Mesendoderm (in vitro differentiated cells): ENCODE results near the gene SPI1.

Experiments used
- DNase-seq: peaks from one replicate; pipeline ENCODE4 v3.0.0; 2013
- H2AK5ac ChIP-seq: 2 replicates; pipeline ENCODE4 v1.6.1; 2013; ENCODE audit warnings: low read length, inconsistent platforms
- H2BK120ac ChIP-seq: 2 replicates; pipeline ENCODE4 v1.6.1; 2013; ENCODE audit warnings: low read depth, mild to moderate bottlenecking, low read length, moderate library complexity, mixed read lengths
- H2BK15ac ChIP-seq: replicated peaks from 2 replicates; pipeline ENCODE4 v1.6.1; 2013; ENCODE audit warnings: low read depth, mild to moderate bottlenecking, moderate library complexity
- H2BK5ac ChIP-seq: 2 replicates; pipeline ENCODE4 v1.6.1; 2013; ENCODE audit warnings: low read length, inconsistent platforms
- H3K18ac ChIP-seq: 2 replicates; pipeline ENCODE4 v1.6.1; 2013; ENCODE audit warnings: mild to moderate bottlenecking, low read length, mixed read lengths
- H3K23ac ChIP-seq: one replicate; pipeline ENCODE4 v1.6.1; 2013; ENCODE audit warnings: low read length
- H3K27ac ChIP-seq: 2 replicates; pipeline ENCODE4 v1.5.1; 2013; ENCODE audit warnings: low read depth, mild to moderate bottlenecking, inconsistent platforms, low read length, moderate library complexity
- H3K27me3 ChIP-seq: 2 replicates; pipeline ENCODE4 v1.6.1; 2013; ENCODE audit warnings: low read length, control low read depth, mild to moderate bottlenecking, inconsistent platforms; ENCODE audit not compliant: insufficient read depth, poor library complexity
- H3K36me3 ChIP-seq: 2 replicates; pipeline ENCODE4 v1.6.1; 2013; ENCODE audit warnings: low read length, inconsistent platforms; ENCODE audit not compliant: control insufficient read depth, insufficient read depth
- H3K4ac ChIP-seq: one replicate; pipeline ENCODE4 v1.6.1; 2013; ENCODE audit warnings: low read depth, mild to moderate bottlenecking, low read length, moderate library complexity
- H3K4me1 ChIP-seq: 2 replicates; pipeline ENCODE4 v1.6.1; 2013; ENCODE audit warnings: low read depth, low read length, inconsistent platforms; ENCODE audit not compliant: control insufficient read depth
- H3K4me2 ChIP-seq: 2 replicates; pipeline ENCODE4 v1.6.1; 2013; ENCODE audit warnings: low read length
- H3K4me3 ChIP-seq: 2 replicates; pipeline ENCODE4 v1.5.1; 2013; ENCODE audit warnings: mild to moderate bottlenecking, low read length
- H3K56ac ChIP-seq: one replicate; pipeline ENCODE4 v1.6.1; 2013; ENCODE audit warnings: low read length
- H3K79me1 ChIP-seq: 2 replicates; pipeline ENCODE4 v1.6.1; 2013; ENCODE audit warnings: low read length, inconsistent platforms
- H3K79me2 ChIP-seq: 2 replicates; pipeline ENCODE4 v1.6.1; 2013; ENCODE audit warnings: mild to moderate bottlenecking, low read length; ENCODE audit not compliant: control insufficient read depth, insufficient read depth
- H3K9ac ChIP-seq: 2 replicates; pipeline ENCODE4 v1.6.1; 2013; ENCODE audit warnings: low read length, inconsistent platforms
- H4K5ac ChIP-seq: one replicate; pipeline ENCODE4 v1.6.1; 2013; ENCODE audit warnings: low read length
- H4K8ac ChIP-seq: one replicate; pipeline ENCODE4 v1.6.1; 2013; ENCODE audit warnings: low read depth, mild to moderate bottlenecking, control low read depth, low read length, moderate library complexity
- WGBS: extraction: QIAGEN DNeasy Blood & Tissue Kit; methylation state at CpG from one replicate; pipeline ENCODE4 v1.1.7; 2013; ENCODE audit warnings: low lambda C conversion rate, missing lambda C conversion rate; ENCODE audit not compliant: insufficient coverage; ENCODE audit errors: extremely low coverage; 5-methylcytosine and 5-hydroxymethylcytosine counted together

SPI1 gene

GRCh38 chr11:47359586-47359985, 18.8 kb downstream of the SPI1 start:
- Histone ChIP-seq H3K36me3 (no peaks in the 10 kb centered on the region), H3K56ac (no peak overlapping the region), H3K4ac (no peak overlapping the region), H4K5ac (no peak overlapping the region), H3K23ac (no peak overlapping the region), H4K8ac (no peak overlapping the region), H2BK120ac (no peak overlapping the region), H2BK15ac (no peak overlapping the region), H3K27ac (no peak overlapping the region), H3K79me1 (no peaks in the 10 kb centered on the region), H3K9ac (no peak overlapping the region), H2AK5ac (no peak overlapping the region), H3K27me3 (no peaks in the 10 kb centered on the region), H3K4me1 (no peaks in the 10 kb centered on the region), H3K4me2 (no peak overlapping the region), H3K4me3 (no peak overlapping the region), H3K18ac (no peak overlapping the region), H3K79me2 (no peaks in the 10 kb centered on the region), H2BK5ac (no peak overlapping the region)
- WGBS, result no CpG with 5 or more reads among the region's 17 CpGs
- DNase-seq, result no peak

DNA sequence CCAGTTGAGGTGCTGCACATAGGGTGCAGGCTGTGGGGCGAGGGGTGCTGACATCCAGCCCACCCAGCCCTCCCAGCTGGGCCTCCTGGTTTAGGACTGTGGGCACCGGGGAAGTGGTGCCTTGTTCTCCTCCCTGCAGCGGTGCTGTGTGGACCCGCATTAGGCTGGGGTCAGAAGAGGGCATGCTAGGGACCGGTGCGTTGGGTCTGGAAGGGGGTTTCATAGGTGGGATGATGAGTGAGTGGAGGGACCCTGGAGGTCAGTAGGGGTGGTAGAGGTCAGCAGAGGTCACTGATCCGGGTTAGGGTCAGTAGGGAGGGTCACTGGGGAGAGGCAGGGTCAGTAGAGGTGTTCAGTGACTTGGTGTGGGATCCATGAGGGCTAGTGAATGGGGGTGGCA, 19.2 kb downstream of the SPI1 start:
- no peak overlapping the region for H2AK5ac ChIP-seq
- no peak overlapping the region for H4K8ac ChIP-seq
- no peak overlapping the region for H3K27ac ChIP-seq
- H3K79me2 ChIP-seq, result no peaks in the 10 kb centered on the region
- H4K5ac ChIP-seq, result no peak overlapping the region
- H3K36me3 ChIP-seq, result no peaks in the 10 kb centered on the region
- H2BK5ac ChIP-seq, result no peak overlapping the region
- no peak overlapping the region for H3K18ac ChIP-seq
- no peak for DNase-seq
- H3K9ac ChIP-seq, result no peak overlapping the region
- H3K79me1 ChIP-seq, result no peaks in the 10 kb centered on the region
- H2BK120ac ChIP-seq, result no peak overlapping the region
- H3K4me3 ChIP-seq, result no peak overlapping the region
- H3K4me1 ChIP-seq, result no peaks in the 10 kb centered on the region
- no peak overlapping the region for H3K56ac ChIP-seq
- no peak overlapping the region for H2BK15ac ChIP-seq
- no CpG with 5 or more reads among the region's 7 CpGs for whole genome bisulfite sequencing
- H3K4ac ChIP-seq, result no peak overlapping the region
- H3K4me2 ChIP-seq, result no peak overlapping the region
- H3K23ac ChIP-seq, result no peak overlapping the region
- H3K27me3 ChIP-seq, result no peaks in the 10 kb centered on the region

DNA sequence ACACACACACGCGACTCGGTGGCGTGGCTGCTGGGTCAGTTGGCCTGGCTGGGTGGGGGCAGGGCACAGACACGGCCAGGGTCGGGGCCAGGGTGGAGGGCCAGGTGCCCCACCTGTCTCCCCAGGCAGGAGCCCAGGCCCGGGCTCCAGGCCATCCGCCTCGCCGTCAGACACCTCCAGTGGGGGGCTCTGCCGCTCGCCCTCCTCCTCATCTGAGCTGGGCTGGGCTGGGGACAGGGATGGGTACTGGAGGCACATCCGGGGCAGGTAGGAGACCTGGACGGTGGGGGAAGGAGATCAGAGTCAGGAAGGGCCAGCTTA, 19.7 kb downstream of the SPI1 start:
- H3K9ac ChIP-seq, result no peak overlapping the region
- no peak overlapping the region for H2BK120ac ChIP-seq
- peak overlapping the region; percentile 34 for H3K56ac ChIP-seq
- no peak overlapping the region for H3K18ac ChIP-seq
- no peak overlapping the region for H3K4ac ChIP-seq
- no peak overlapping the region for H2BK15ac ChIP-seq
- H4K8ac ChIP-seq, result no peak overlapping the region
- H4K5ac ChIP-seq, result no peak overlapping the region
- no peak overlapping the region for H3K4me2 ChIP-seq
- no peaks in the 10 kb centered on the region for H3K79me1 ChIP-seq
- H3K4me1 ChIP-seq, result no peaks in the 10 kb centered on the region
- no peak overlapping the region for H2BK5ac ChIP-seq
- H3K79me2 ChIP-seq, result no peaks in the 10 kb centered on the region
- no peak overlapping the region for H3K4me3 ChIP-seq
- H3K36me3 ChIP-seq, result no peaks in the 10 kb centered on the region
- DNase-seq, result no peak
- H3K23ac ChIP-seq, result no peak overlapping the region
- H3K27me3 ChIP-seq, result no peaks in the 10 kb centered on the region
- H2AK5ac ChIP-seq, result no peak overlapping the region
- no CpG with 5 or more reads among the region's 14 CpGs for WGBS
- no peak overlapping the region for H3K27ac ChIP-seq

- Histone ChIP-seq H3K4me2 (no peak overlapping the region), H3K4me3 (no peak overlapping the region)
These were observed 20.2 kb downstream of the SPI1 start for GRCh38 chr11:47357985-47358730.

DNA sequence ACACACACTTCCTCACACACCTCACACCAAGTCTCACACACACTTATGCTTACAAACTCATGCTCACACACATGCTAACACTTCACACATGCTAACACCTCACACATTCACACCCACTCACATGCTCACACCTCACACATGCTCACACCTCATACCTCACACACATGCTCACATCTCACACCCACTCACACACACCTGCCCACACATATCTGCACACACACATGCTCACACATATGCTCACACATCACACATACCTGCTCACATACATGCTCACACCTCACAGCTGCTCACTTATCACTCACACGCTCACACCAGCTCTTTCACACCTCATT, 21.4 kb downstream of the SPI1 start:
- Histone ChIP-seq H3K79me2 (no peaks in the 10 kb centered on the region), H3K4me3 (no peak overlapping the region), H3K4ac (no peak overlapping the region), H2BK5ac (no peak overlapping the region), H3K9ac (no peak overlapping the region), H3K56ac (no peak overlapping the region), H4K5ac (no peak overlapping the region), H3K23ac (no peak overlapping the region), H3K4me2 (no peak overlapping the region), H4K8ac (no peak overlapping the region), H2BK120ac (no peak overlapping the region), H3K36me3 (no peaks in the 10 kb centered on the region), H3K18ac (no peak overlapping the region), H2AK5ac (no peak overlapping the region), H3K27ac (no peak overlapping the region), H3K27me3 (no peaks in the 10 kb centered on the region), H2BK15ac (no peak overlapping the region), H3K4me1 (no peaks in the 10 kb centered on the region), H3K79me1 (no peaks in the 10 kb centered on the region)
- no CpG with 5 or more reads among the region's 1 CpG for WGBS
- DNase-seq, result no peak

More at GRCh38 chr11:47357985-47358730, 20.2 kb downstream of the SPI1 start:
- Histone ChIP-seq H4K8ac (no peak overlapping the region), H3K4ac (no peak overlapping the region), H3K23ac (no peak overlapping the region), H2BK15ac (no peak overlapping the region), H3K56ac (no peak overlapping the region), H4K5ac (no peak overlapping the region), H3K79me2 (no peaks in the 10 kb centered on the region), H3K27me3 (no peaks in the 10 kb centered on the region), H3K36me3 (no peaks in the 10 kb centered on the region), H3K18ac (no peak overlapping the region), H3K9ac (no peak overlapping the region), H3K27ac (no peak overlapping the region), H3K79me1 (no peaks in the 10 kb centered on the region), H2BK5ac (no peak overlapping the region), H2AK5ac (no peak overlapping the region), H2BK120ac (no peak overlapping the region), H3K4me1 (no peaks in the 10 kb centered on the region)
- WGBS, result no CpG with 5 or more reads among the region's 6 CpGs
- DNase-seq, result no peak
